ENCODE data around the gene C6.
"Not testable (repeated sequence)": the region's sequence is repeated elsewhere in the genome, so short reads cannot be mapped to it uniquely, and the experiment has no call there.

Gene C6

DNA sequence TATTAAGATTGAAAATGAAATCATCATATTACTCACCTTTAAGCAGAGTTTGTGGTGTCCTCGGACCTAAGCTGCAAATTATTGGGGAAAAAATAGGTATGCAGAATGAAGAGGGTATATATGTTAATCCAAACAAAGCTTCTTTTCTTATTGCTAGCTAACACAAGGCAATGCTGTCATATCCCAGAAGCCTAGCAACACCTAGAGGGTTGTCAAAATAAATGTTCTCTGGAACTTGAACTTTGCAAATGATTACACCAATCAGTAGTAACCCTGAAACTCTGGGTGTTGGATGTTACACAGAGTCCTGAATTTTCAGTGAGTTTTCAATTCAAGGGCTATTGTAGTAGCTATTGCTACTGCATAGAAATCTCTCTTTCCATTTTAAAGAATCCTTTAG lies at the start of gene C6:
Gene C6 (minus strand): TSS at position 193 of the 400 bp plus-strand sequence. CDS start 10,302 bp downstream, outside the sequence.
- no peak for DNase-seq (ENCODE audit: low spot score)

DNA sequence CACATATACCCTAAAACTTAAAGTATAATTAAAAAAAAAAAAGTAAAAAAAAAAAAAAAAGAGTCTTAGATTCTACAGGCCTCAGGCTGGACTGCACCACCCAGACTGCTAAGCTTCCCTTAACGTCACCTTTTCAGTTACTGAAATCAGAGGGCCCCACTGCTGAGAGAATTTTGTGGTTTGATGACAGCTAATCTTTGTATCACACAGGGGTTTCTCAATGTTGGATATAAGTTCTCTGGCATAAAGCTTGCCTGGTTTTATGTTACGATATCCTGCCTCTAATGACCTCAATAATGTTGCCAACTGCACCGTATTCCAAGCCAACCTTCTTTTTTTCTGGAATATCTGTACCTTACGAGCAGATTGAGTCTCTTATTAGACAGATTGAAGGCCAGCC lies 43.1 kb upstream of the C6 start:
- DNase-seq (ENCODE audit: low spot score): no peak

GRCh38 chr5:41253109-41253508 lies 39.8 kb upstream of the C6 start:
- no peak for DNase-seq (ENCODE audit: low spot score)

DNA sequence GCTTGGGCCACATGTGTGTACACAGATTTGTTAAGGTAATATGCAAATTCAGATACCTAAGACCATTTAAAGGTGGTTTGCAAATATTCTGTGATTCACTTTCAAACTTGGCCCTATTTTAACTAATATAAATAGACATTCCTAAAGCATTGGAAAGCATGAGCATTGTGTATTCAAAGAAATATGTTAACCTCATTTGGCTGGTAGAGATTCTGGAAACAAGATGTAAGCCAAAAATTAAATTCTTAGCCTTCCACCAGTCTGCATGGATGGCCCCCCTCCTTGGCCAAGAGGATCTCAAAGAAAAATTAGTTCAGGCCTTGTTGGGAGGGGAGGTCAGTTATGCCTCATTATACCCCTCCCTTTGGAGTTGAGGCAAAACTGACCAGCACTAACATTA lies 38.7 kb upstream of the C6 start:
- no peak for DNase-seq (ENCODE audit: low spot score)

GRCh38 chr5:41250351-41250987 lies 37.1 kb upstream of the C6 start:
- no peak for DNase-seq (ENCODE audit: low spot score)

GRCh38 chr5:41247135-41247534 lies 33.8 kb upstream of the C6 start:
- DNase-seq (ENCODE audit: low spot score): no peak

DNA sequence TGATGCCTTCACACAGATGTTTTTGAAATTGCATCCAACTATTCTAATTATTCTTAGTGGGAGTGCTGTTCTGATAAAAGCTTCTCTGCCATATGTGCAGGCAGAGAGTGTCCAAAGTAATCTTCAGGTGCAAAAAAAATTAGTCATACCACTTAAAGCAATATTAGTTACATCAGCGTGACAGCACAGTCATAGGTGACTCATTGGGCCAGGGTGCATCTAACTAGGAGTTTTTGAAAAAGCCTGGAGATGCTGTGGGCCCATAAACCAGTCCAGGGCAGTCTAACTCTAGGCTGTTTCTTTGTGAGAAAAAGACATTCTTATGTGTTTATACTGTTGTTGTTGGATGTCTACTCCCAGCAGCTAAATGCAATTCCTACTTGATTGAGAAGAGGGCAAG lies 33.0 kb upstream of the C6 start:
- DNase-seq (ENCODE audit: low spot score): no peak

DNA sequence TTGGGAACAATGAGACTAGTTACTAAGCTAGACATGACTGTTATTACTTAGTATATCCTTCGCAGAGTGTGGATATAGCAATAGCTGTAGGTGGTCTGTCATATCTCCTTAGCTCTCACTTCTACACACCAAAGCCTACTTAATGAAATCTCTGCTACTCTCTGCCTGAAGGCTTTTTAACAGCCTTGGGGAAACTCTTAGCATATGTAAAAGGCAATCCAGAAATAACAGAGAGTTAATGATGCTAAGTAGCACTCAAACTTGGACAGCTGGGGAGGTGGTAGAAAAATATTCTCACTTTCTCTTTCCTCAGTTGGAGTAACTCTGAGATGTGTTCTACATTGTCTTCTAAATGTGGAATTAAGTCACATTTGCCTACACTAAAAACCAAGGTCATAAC lies 30.2 kb upstream of the C6 start:
- DNase-seq (ENCODE audit: low spot score): no peak

DNA sequence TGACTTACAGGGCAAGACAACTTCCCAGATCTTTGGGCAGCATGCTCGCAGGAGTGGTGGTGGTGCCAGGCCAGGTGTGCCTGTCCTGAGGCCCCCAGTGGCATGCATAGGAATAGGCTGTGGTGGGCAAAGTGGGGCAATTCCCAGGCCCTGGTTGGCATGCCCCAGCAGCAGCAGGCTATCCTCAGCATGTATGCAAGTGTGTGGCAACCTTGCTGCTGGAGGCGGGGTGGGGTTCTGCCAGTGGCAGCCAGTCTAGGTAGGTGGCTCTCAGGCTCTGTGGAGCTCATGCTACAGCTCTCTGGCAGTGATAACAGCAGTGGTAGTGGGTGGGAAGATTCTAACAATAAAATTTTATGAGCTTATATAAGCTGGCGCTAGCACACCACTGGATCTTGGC lies 27.7 kb upstream of the C6 start:
- no peak for DNase-seq (ENCODE audit: low spot score)

DNA sequence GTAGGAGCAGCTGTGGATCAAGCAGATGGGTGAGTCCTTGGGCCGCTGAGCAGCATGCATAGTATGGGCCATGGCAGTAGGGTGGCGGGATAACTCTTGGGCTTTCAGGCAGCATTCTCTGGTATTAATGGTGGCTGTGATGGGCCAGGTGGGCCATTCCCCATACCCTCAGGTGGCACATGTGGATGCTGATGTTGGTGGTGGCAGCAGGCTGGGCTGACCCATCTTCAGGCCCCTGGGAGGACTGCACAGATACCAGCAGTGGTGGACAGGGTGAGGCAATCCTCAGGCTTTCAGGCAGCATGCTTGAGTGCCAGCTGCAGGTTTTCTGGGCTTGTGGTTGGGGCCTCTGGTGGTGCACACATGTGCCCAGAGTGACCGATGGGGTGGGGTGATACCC lies 27.1 kb upstream of the C6 start:
- no peak for DNase-seq (ENCODE audit: low spot score)

DNA sequence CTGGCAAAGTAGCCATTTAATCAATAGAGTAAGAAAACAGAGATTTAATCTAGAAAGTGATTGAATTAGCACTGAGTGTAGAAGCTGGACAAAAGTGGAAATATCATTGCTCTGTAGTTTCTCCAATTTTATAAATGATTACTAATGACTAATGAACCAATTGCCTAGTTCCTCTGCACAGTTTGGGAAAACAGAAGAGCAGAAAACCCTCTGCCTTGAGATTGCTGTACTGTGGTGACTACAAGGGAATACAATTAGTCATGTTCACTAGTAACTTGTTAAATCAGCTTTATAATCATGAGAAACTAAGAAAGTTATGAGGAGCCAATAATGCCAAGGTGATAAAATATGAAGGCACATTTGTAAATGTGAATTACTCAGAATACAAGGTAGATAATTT lies 21.1 kb upstream of the C6 start:
- no peak for DNase-seq (ENCODE audit: low spot score)

DNA sequence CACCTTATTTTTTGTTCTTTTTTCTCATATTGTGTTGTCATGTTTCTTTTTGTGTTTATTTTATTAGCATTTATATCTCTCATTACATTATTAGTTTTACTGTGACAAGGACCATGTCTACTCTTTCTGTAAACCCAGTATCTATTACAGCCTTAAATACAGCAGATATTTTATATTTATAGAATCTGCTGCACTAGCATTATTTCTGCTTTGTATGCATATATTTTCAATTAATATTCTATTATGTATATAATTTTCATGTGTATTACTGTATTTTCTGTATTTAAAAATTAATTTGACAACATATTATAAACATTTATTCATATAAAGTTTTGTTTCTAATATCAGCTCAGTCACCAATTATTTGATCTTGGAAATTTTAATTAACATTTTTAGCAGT lies 19.5 kb upstream of the C6 start:
- no peak for DNase-seq (ENCODE audit: low spot score)

- DNase-seq (ENCODE audit: low spot score): not testable (repeated sequence)
Observed at GRCh38 chr5:41230276-41230675, 16.9 kb upstream of the C6 start.

DNA sequence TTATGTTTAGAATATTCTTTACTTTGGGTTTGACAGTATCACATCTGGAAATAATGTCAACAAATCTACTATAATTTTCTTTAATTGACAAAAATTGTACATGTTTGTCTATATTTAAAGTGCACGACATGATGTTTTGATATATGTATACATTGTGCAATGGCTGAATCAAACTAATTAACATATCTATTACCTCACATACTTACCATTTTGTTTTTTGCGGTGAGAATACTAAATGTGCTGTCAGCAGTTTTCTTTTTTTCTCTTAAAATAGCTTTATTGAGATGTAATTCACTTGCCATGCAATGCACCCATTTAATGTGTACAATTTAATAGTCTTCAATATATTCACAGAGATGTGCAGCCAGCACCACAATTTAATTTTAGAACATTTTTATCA lies 10.6 kb upstream of the C6 start:
- DNase-seq (ENCODE audit: low spot score): no peak

GRCh38 chr5:41219658-41220269 lies 6.4 kb upstream of the C6 start:
- no peak for DNase-seq (ENCODE audit: low spot score)

DNA sequence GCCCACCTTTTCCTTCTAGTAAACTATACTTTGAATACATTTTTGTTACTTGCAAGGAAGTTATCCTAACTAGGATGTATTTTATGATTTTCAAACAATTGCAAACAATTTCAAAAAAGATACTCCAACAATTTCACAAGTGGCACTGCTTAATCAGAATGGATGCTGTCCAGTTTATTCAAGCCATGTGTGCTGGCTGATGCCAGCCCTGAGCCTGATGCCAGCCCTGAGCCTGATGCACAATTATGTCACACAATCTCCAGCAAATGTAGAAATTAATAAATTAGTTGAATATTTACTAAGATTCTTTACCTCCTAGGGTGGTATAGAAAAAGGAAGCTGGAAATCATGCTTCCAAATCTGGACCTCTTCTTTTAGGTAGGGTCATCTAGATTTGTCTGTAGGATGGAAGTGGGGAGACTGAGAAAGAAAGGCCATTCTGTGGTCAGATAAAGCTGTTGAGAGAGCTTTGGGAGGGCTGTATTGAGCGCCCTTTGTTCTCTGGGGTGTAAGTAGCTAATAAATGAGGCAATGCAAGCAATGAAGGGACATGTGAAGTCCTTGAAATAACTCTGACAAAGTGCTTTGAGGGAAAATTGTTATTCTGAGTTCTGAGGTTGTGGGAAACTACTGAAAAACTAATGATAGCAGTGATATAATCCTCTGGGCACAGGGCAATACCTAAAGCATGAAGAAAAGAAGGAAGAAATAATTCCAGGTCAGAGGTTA lies 5.8 kb upstream of the C6 start:
- no peak for DNase-seq (ENCODE audit: low spot score)

GRCh38 chr5:41214182-41214581 lies 850 bp upstream of the C6 start:
- no peak for DNase-seq (ENCODE audit: low spot score)

- DNase-seq (ENCODE audit: low spot score): no peak
Observed at GRCh38 chr5:41212935-41213334, 397 bp downstream of the C6 start.

DNA sequence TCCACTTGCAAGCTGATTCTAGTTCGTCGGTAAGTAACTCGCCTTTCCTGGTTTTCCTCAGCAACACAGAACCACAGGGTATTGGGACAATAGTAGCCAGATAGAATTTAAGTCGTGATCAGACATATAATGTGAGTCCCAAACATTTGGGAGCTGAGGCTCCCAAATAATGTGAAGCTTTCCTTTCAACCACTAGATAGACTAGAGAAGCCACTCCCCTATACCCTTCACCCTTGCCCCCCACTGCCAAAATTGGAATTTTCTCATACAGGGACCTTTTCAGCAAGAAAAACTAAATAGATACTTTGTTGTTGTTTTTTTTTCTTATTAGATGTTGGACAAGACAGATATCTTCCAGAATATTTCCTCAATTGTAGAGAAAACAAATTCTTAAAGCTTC lies 1.9 kb downstream of the C6 start:
- no peak for DNase-seq (ENCODE audit: low spot score)

DNA sequence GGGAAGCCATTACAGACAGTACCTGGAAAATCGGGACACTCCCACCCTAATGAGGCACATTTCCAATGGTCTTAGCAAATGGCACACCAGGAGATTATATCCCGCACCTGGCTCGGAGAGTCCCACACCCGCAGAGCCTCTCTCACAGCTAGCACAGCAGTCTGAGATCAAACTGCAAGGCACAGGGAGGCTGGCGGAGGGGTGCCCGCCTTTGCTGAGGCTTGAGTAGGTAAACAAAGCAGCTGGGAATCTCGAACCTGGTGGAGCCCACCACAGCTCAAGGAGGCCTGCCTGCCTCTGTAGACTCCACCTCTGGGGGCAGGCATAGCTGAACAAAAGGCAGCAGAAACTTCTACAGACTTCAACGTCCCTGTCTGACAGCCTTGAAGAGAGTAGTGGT lies 7.9 kb downstream of the C6 start:
- DNase-seq (ENCODE audit: low spot score): not testable (repeated sequence)

GRCh38 chr5:41203033-41203432 lies 10.3 kb downstream of the C6 start:
- no peak for DNase-seq (ENCODE audit: low spot score)

DNA sequence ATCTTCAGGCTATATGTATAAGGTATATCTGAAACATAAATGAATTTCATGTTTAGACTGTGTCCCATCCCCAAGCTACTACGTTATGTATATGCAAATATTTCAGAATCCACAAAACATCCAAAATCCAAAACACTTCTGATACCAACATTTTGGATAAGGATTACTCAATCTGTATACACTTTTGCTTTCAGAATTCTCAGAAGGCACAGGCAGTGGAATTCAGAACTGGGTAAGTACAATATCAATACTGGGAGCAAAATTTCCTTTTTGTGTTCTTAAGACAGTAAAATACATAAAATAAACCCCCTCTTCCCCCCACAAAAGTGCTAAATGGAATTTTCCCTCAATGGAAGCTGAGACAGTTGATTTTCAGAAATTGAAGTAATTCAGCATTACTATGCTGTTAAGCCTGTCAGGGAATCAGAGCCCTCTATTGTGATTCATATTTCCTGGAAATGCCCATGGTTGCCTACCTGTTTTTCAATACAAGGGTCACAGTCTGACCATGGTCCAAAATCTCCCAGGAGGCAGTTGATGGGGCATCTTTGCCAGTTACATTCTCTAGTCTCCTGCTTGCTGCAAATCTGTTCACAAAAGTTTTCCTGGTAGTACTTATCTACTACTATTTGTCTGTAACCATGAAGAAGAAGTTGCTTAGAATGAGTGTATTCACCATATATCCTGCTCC lies 12.1 kb downstream of the C6 start:
- DNase-seq (ENCODE audit: low spot score): no peak

DNA sequence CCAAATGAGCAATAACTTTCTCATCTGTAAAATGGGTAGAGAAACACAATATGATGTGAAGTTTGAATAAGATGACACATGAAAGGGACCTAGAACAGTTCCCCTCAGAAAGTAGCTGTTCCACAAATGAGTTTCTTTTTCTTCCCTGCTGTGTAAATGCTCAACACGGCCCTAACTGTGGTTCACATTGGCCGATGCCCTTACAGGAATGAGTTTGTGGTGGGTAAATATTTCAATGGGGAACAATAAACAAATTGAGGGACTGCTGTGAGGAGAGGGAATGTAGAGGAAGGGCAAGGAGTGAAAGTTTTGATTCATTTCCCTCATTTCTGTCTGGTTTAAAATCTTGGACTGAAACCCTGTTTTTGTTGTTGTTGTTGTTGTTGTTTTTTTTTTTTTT lies 12.8 kb downstream of the C6 start:
- DNase-seq (ENCODE audit: low spot score): no peak
